PC-3 (cell line): ENCODE measurements around the gene PGLYRP4. TPM values are rescaled to one million over a fixed set of nuclear protein-coding genes. Genes with fewer than 3 reads are reported as not detected.
A peak's percentile ranks its signal among the peaks of the same experiment; 100 is the strongest.

Source experiments
- ATAC-seq: fragments of 200-7000 bp; cut with Tn5 transposase; 2 replicates; pipeline ENCODE4 v1.9.1; 2020; ENCODE audit warnings: mild to moderate bottlenecking, moderate library complexity
- BruUV-seq: library from RNA; stranded (reverse); fragments of 400-500 nt; replicated peaks from 2 replicates; lab custom pipeline; 2021; lab: Mats Ljungman, UMichigan
- CTCF ChIA-PET: fragments of 300-600 bp; sonication (Branson Sonifier 250); formaldehyde crosslinking; loops from one replicate; lab custom pipeline; 2022; ENCODE audit warnings: antibody characterized with exemption; lab: Charles Lee
- POLR2A ChIA-PET: fragments of 300-600 bp; sonication (Branson Sonifier 250); formaldehyde crosslinking; loops from one replicate; lab custom pipeline; 2022; ENCODE audit warnings: antibody characterized with exemption; ENCODE audit not compliant: unreplicated experiment; lab: Charles Lee
- DNase-seq: peaks from one replicate; pipeline ENCODE4 v3.0.0-alpha.2; 2015
- H2AFZ ChIP-seq: fragments of 300-600 bp; sonication (generic); 2 replicates; pipeline ENCODE4 v1.6.0; 2016; ENCODE audit warnings: antibody characterized with exemption, low read length
- H3F3A ChIP-seq: fragments of 300-600 bp; sonication (generic); one replicate; pipeline ENCODE4 v1.6.0; 2017; ENCODE audit warnings: antibody characterized with exemption, low read length, control low read depth, mild to moderate bottlenecking; ENCODE audit not compliant: unreplicated experiment
- H3K27ac ChIP-seq: fragments of 300-600 bp; sonication (generic); 2 replicates; pipeline ENCODE4 v1.5.1; 2016; ENCODE audit warnings: mild to moderate bottlenecking, low read length
- H3K27me3 ChIP-seq: fragments of 300-600 bp; sonication (generic); 2 replicates; pipeline ENCODE4 v1.6.1; 2016; ENCODE audit warnings: low read length, mixed read lengths
- H3K36me3 ChIP-seq: fragments of 300-600 bp; sonication (generic); 2 replicates; pipeline ENCODE4 v1.6.1; 2016; ENCODE audit warnings: low read depth, mixed run types, low read length, mixed read lengths
- H3K4me1 ChIP-seq: fragments of 300-600 bp; sonication (generic); 2 replicates; pipeline ENCODE4 v1.5.1; 2016; ENCODE audit warnings: low read length; ENCODE audit not compliant: insufficient read depth
- H3K4me2 ChIP-seq: fragments of 300-600 bp; sonication (generic); 2 replicates; pipeline ENCODE4 v1.6.0; 2016; ENCODE audit warnings: low read length
- H3K4me3 ChIP-seq: fragments of 300-600 bp; sonication (generic); 2 replicates; pipeline ENCODE4 v1.5.1; 2016; ENCODE audit warnings: mild to moderate bottlenecking, low read length, mixed read lengths
- H3K79me2 ChIP-seq: fragments of 300-600 bp; sonication (generic); 2 replicates; pipeline ENCODE4 v1.6.1; 2017; ENCODE audit warnings: low read length, mixed read lengths
- H3K9ac ChIP-seq: fragments of 300-600 bp; sonication (generic); 2 replicates; pipeline ENCODE4 v1.6.0; 2016; ENCODE audit warnings: mild to moderate bottlenecking, low read length
- H3K9me2 ChIP-seq: fragments of 300-600 bp; sonication (generic); replicated peaks from 2 replicates; pipeline ENCODE4 v1.6.1; 2016; ENCODE audit warnings: mixed run types, low read length, mixed read lengths
- H3K9me3 ChIP-seq: fragments of 300-600 bp; sonication (generic); 2 replicates; pipeline ENCODE4 v1.6.1; 2016; ENCODE audit warnings: low read length, mixed read lengths
- H4K20me1 ChIP-seq: fragments of 300-600 bp; sonication (generic); 2 replicates; pipeline ENCODE4 v1.6.1; 2016; ENCODE audit warnings: low read length, mixed read lengths
- CTCF ChIP-seq: fragments of 300-600 bp; sonication (generic); conservative IDR thresholded peaks from 2 replicates; pipeline ENCODE4 v1.5.1; 2017; ENCODE audit warnings: antibody characterized with exemption, low read depth, mild to moderate bottlenecking, low read length
- EZH2 ChIP-seq: fragments of 300-600 bp; sonication (generic); IDR thresholded peaks from one replicate; pipeline ENCODE4 v1.6.1; 2017; ENCODE audit warnings: antibody characterized with exemption, mild to moderate bottlenecking, low read length; ENCODE audit not compliant: unreplicated experiment
- EZH2phosphoT487 ChIP-seq: fragments of 300-600 bp; sonication (generic); IDR thresholded peaks from 2 replicates; pipeline ENCODE4 v1.6.1; 2018; ENCODE audit warnings: mild to moderate bottlenecking, antibody characterized with exemption, low read length, borderline replicate concordance
- intact Hi-C: fragments of 100-400 bp; cut with micrococcal nuclease; formaldehyde crosslinking; loops from 2 replicates; pipeline ENCODE4 v1.9.0; 2023
- total RNA-seq: library from RNA; depleted of rRNA; stranded (reverse); fragments of >200 nt; gene quantifications from 2 replicates; pipeline ENCODE4 v1.2.3, GENCODE V29; 2014

The PGLYRP4 gene
- total RNA-seq, 1 experiment from 2014 or later: not detected

DNA sequence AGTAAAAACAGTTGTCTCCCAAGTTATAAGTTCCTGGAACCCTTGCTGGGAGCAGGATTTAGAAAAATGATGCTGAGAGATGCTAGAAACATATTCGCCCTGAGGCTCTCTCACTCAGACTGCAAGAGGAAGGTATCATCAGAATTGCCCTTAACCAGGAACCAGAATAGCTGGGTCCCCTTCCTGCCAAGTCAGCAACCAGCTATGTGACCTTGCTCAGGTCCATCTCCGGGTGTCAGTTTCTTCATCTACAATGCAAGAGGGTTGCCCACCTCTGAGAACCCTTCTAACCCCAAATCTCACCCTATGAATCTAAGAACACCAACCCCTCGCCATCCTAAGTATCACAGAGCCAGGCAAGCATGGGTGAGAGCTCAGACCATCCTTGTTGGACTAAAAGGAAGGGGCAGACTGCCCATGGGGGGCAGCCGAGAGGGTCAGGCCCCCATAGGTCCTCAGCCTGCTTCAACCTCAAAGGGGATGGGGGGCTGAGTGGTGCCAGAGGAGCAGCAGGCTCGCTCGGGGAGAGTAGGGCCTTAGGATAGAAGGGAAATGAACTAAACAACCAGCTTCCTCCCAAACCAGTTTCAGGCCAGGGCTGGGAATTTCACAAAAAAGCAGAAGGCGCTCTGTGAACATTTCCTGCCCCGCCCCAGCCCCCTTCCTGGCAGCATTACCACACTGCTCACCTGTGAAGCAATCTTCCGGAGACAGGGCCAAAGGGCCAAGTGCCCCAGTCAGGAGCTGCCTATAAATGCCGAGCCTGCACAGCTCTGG, 8.6 kb upstream of the PGLYRP4 start:
- Histone ChIP-seq H3K4me3 (peak overlapping the region; percentile 36; the same call in 1 of the 2 replicates), H3K4me2 (peak overlapping the region; percentile 75), H2AFZ (peak overlapping the region; percentile 49; the same call in 1 of the 2 replicates), H3K36me3 (no peaks in the 10 kb centered on the region), H3F3A (peaks cover 4% of the 10 kb centered on the region), H3K9me2 (no peaks in the 10 kb centered on the region), H3K9ac (peak overlapping the region; percentile 69), H3K27ac (peak overlapping the region; percentile 93), H3K79me2 (no peaks in the 10 kb centered on the region), H3K4me1 (peaks cover 46% of the 10 kb centered on the region), H4K20me1 (no peaks in the 10 kb centered on the region), H3K27me3 (no peaks in the 10 kb centered on the region), H3K9me3 (no peaks in the 10 kb centered on the region)
- peak; percentile 96 for DNase-seq
- intact Hi-C loops: loop anchor here (10.0 kb wide), 2 partner anchors 318 to 388 kb away; partner anchors contain the start of genes ILF2 and NPR1
- ChIA-PET CTCF (interaction anchor here (1.1 kb wide), 1 partner anchor 136 kb away, joined by 5 read pairs; no protein-coding TSS in a partner anchor), POLR2A (interaction anchor here (0.5 kb wide), 1 partner anchor 247 kb away, joined by 3 read pairs; no protein-coding TSS in a partner anchor)
- TF ChIP-seq CTCF (no peak), EZH2 (no peak), EZH2phosphoT487 (no peak)
- peak; percentile 25 for ATAC-seq
- BruUV-seq: no TSS peak

- peak overlapping the region; percentile 75 for H3K4me2 ChIP-seq
- H3K79me2 ChIP-seq: no peaks in the 10 kb centered on the region
- H3K9me2 ChIP-seq: no peaks in the 10 kb centered on the region
- TF ChIP-seq EZH2phosphoT487 (no peak), CTCF (no peak), EZH2 (no peak)
- no peak overlapping the region for H3K9ac ChIP-seq
- ChIA-PET POLR2A (no interaction called here), CTCF (interaction anchor here (1.6 kb wide), 1 partner anchor 138 kb away, joined by 6 read pairs; no protein-coding TSS in a partner anchor)
- H3K27me3 ChIP-seq: peaks cover 3% of the 10 kb centered on the region
- BruUV-seq: no TSS peak
- ATAC-seq (no peak), DNase-seq (no peak)
- no peak overlapping the region for H3K4me3 ChIP-seq
- no peak overlapping the region for H2AFZ ChIP-seq
- H3K36me3 ChIP-seq: no peaks in the 10 kb centered on the region
- H3K4me1 ChIP-seq: peaks cover 46% of the 10 kb centered on the region
- no peaks in the 10 kb centered on the region for H3K9me3 ChIP-seq
- H3K27ac ChIP-seq: peak overlapping the region; percentile 93
- intact Hi-C loops: loop anchor here (10.0 kb wide), 2 partner anchors 318 to 388 kb away; partner anchors contain the start of genes ILF2 and NPR1
- peaks cover 4% of the 10 kb centered on the region for H3F3A ChIP-seq
- no peaks in the 10 kb centered on the region for H4K20me1 ChIP-seq
Observed at GRCh38 chr1:153356392-153357075, 7.9 kb upstream of the PGLYRP4 start.
